ENCODE results near the gene PSD2. TPM values are rescaled to one million over a fixed set of nuclear protein-coding genes. Genes with fewer than 3 reads are reported as not detected.

The PSD2 gene
- not detected in 2 replicates for total RNA-seq

GRCh38 chr5:139795074-139796001 is at the start of gene PSD2:
Gene PSD2, plus strand, starts transcription at chr5:139795808. Its CDS starts 13,633 bp downstream, at chr5:139809441.
- intact Hi-C loops (cut with micrococcal nuclease) = no loop called here
- Mint-ChIP-seq H3K27me3 (peaks cover 47% of the 10 kb centered on the region), H3K4me3 (peak within 1 kb of the TSS; percentile 59), H3K36me3 (ENCODE audit: low read depth) (no peaks in the 10 kb centered on the region), H3K27ac (no peak within 1 kb of the TSS), H3K9me3 (no peaks in the 10 kb centered on the region), H3K4me1 (peaks cover 8% of the 10 kb centered on the region)
- peak; percentile 14 for ATAC-seq (ENCODE audit: low read depth)
- ChIA-PET POLR2A (interaction anchor here (0.5 kb wide), 1 partner anchor 270 kb away, joined by 4 read pairs; no protein-coding TSS in a partner anchor), CTCF (interaction anchor here (0.6 kb wide), 1 partner anchor 42 kb away, joined by 3 read pairs; no protein-coding TSS in a partner anchor)
- no peak for TF ChIP-seq CTCF (IDR thresholded peaks at IDR 0.05)
- no peak for DNase-seq

GRCh38 chr5:139746691-139747582 is 48.7 kb upstream of the PSD2 start:
- peak; percentile 80 for DNase-seq
- no peak for TF ChIP-seq CTCF (IDR thresholded peaks at IDR 0.05)
- ChIA-PET POLR2A (interaction anchor here (0.5 to 6.8 kb wide), 28 partner anchors 8 to 530 kb away, joined by 3 to 86 read pairs (median 6); partner anchors contain the start of genes CXXC5 and PAIP2), CTCF (interaction anchor here (1.0 to 6.0 kb wide), 7 partner anchors 18 to 113 kb away, joined by 3 to 40 read pairs (median 5); no protein-coding TSS in a partner anchor)
- H3K4me1 Mint-ChIP-seq = peaks cover 69% of the 10 kb centered on the region
- H3K27me3 Mint-ChIP-seq = no peaks in the 10 kb centered on the region
- ATAC-seq (ENCODE audit: low read depth) = peak; percentile 71
- peak overlapping the region; percentile 93 for H3K27ac Mint-ChIP-seq
- intact Hi-C loops (cut with micrococcal nuclease) = loop anchor here (1.0 to 5.0 kb wide), 10 partner anchors 8 to 455 kb away; partner anchors contain the start of genes DNAJC18, MATR3 and UBE2D2
- H3K9me3 Mint-ChIP-seq = no peaks in the 10 kb centered on the region
- no peaks in the 10 kb centered on the region for H3K36me3 Mint-ChIP-seq (ENCODE audit: low read depth)
- H3K4me3 Mint-ChIP-seq = peak overlapping the region; percentile 89

- Mint-ChIP-seq H3K4me1 (peaks cover 69% of the 10 kb centered on the region), H3K27me3 (no peaks in the 10 kb centered on the region), H3K4me3 (peak overlapping the region; percentile 89), H3K27ac (peak overlapping the region; percentile 93), H3K9me3 (no peaks in the 10 kb centered on the region), H3K36me3 (ENCODE audit: low read depth) (no peaks in the 10 kb centered on the region)
- no peak for TF ChIP-seq CTCF (IDR thresholded peaks at IDR 0.05)
- intact Hi-C loops (cut with micrococcal nuclease) = loop anchor here (1.0 to 5.0 kb wide), 10 partner anchors 7 to 456 kb away; partner anchors contain the start of genes DNAJC18, MATR3 and UBE2D2
- ChIA-PET POLR2A (interaction anchor here (0.6 to 6.8 kb wide), 24 partner anchors 9 to 1711 kb away, joined by 3 to 86 read pairs (median 6); partner anchors contain the start of gene CXXC5), CTCF (interaction anchor here (1.0 to 6.0 kb wide), 7 partner anchors 17 to 114 kb away, joined by 3 to 40 read pairs (median 5); no protein-coding TSS in a partner anchor)
- peak; percentile 67 for DNase-seq
- ATAC-seq (ENCODE audit: low read depth) = peak; percentile 12
Measured at GRCh38 chr5:139747583-139748504, 47.8 kb upstream of the PSD2 start.

GRCh38 chr5:139748505-139748826 is 47.1 kb upstream of the PSD2 start:
- no peaks in the 10 kb centered on the region for H3K27me3 Mint-ChIP-seq
- TF ChIP-seq CTCF (IDR thresholded peaks at IDR 0.05) = no peak
- peak overlapping the region; percentile 89 for H3K4me3 Mint-ChIP-seq
- H3K36me3 Mint-ChIP-seq (ENCODE audit: low read depth) = no peaks in the 10 kb centered on the region
- H3K9me3 Mint-ChIP-seq = no peaks in the 10 kb centered on the region
- DNase-seq (no peak), ATAC-seq (ENCODE audit: low read depth) (no peak)
- POLR2A ChIA-PET = interaction anchor here (0.6 to 6.8 kb wide), 12 partner anchors 8 to 1711 kb away, joined by 3 to 86 read pairs (median 14); partner anchors contain the start of gene CXXC5
- peak overlapping the region; percentile 93 for H3K27ac Mint-ChIP-seq
- CTCF ChIA-PET = interaction anchor here (1.1 to 6.0 kb wide), 2 partner anchors 16 to 113 kb away, joined by 5 to 40 read pairs; no protein-coding TSS in a partner anchor
- intact Hi-C loops (cut with micrococcal nuclease) = loop anchor here (5.0 kb wide), 2 partner anchors 356 to 456 kb away; partner anchors contain the start of gene MATR3
- peaks cover 65% of the 10 kb centered on the region for H3K4me1 Mint-ChIP-seq

All from activated B cell treated with CpG ODN at 0.5 μM for 24 hours (primary cell).